ENCODE data around the gene CCER1. TPM values are rescaled to one million over a fixed set of nuclear protein-coding genes. Genes with fewer than 3 reads are reported as not detected.

The CCER1 gene
- total and polyA plus RNA-seq, 2 experiments from 2014 or later, result not detected

DNA sequence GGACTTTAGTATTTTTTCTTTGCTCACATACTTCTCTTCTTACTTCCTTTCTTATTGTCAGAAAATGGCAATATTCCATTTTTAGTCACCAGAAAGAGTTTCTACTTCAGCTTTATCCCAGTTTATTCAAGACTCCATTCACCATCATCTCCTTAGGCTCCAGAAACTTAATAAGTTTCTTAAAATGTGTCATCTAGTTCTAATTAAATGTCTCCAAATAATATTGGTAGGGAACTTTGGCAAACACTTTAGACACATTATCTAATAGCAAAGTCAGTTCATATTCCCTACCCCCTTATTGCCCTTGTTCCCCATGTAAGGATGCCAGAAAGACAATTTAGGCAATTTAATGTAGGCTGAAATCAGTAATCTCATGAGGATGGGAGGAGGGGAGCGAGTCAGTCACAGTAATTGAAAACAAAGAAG is 34.7 kb upstream of the CCER1 start:
- no peak for TF ChIP-seq ZNF114 (CRISPR knock-in tag; IDR thresholded peaks at IDR 0.05)
- TF ChIP-seq, protein P1, sequence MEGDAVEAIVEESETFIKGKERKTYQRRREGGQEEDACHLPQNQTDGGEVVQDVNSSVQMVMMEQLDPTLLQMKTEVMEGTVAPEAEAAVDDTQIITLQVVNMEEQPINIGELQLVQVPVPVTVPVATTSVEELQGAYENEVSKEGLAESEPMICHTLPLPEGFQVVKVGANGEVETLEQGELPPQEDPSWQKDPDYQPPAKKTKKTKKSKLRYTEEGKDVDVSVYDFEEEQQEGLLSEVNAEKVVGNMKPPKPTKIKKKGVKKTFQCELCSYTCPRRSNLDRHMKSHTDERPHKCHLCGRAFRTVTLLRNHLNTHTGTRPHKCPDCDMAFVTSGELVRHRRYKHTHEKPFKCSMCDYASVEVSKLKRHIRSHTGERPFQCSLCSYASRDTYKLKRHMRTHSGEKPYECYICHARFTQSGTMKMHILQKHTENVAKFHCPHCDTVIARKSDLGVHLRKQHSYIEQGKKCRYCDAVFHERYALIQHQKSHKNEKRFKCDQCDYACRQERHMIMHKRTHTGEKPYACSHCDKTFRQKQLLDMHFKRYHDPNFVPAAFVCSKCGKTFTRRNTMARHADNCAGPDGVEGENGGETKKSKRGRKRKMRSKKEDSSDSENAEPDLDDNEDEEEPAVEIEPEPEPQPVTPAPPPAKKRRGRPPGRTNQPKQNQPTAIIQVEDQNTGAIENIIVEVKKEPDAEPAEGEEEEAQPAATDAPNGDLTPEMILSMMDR (conservative IDR thresholded peaks at IDR 0.05; ENCODE audit: low read depth in 2 of 2), result no peak
- TF ChIP-seq, protein P2, sequence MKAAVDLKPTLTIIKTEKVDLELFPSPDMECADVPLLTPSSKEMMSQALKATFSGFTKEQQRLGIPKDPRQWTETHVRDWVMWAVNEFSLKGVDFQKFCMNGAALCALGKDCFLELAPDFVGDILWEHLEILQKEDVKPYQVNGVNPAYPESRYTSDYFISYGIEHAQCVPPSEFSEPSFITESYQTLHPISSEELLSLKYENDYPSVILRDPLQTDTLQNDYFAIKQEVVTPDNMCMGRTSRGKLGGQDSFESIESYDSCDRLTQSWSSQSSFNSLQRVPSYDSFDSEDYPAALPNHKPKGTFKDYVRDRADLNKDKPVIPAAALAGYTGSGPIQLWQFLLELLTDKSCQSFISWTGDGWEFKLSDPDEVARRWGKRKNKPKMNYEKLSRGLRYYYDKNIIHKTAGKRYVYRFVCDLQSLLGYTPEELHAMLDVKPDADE (IDR thresholded peaks at IDR 0.05), result no peak
- TF ChIP-seq, protein P3, sequence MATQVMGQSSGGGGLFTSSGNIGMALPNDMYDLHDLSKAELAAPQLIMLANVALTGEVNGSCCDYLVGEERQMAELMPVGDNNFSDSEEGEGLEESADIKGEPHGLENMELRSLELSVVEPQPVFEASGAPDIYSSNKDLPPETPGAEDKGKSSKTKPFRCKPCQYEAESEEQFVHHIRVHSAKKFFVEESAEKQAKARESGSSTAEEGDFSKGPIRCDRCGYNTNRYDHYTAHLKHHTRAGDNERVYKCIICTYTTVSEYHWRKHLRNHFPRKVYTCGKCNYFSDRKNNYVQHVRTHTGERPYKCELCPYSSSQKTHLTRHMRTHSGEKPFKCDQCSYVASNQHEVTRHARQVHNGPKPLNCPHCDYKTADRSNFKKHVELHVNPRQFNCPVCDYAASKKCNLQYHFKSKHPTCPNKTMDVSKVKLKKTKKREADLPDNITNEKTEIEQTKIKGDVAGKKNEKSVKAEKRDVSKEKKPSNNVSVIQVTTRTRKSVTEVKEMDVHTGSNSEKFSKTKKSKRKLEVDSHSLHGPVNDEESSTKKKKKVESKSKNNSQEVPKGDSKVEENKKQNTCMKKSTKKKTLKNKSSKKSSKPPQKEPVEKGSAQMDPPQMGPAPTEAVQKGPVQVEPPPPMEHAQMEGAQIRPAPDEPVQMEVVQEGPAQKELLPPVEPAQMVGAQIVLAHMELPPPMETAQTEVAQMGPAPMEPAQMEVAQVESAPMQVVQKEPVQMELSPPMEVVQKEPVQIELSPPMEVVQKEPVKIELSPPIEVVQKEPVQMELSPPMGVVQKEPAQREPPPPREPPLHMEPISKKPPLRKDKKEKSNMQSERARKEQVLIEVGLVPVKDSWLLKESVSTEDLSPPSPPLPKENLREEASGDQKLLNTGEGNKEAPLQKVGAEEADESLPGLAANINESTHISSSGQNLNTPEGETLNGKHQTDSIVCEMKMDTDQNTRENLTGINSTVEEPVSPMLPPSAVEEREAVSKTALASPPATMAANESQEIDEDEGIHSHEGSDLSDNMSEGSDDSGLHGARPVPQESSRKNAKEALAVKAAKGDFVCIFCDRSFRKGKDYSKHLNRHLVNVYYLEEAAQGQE (IDR thresholded peaks at IDR 0.05; ENCODE audit: unreplicated experiment), result no peak
- TF ChIP-seq EZH2 (IDR thresholded peaks at IDR 0.05; ENCODE audit: low read depth, unreplicated experiment), result no peak
- no peak for TF ChIP-seq EZH2phosphoT487 (IDR thresholded peaks at IDR 0.05; ENCODE audit: unreplicated experiment)
- no peak for TF ChIP-seq NANOG (IDR thresholded peaks at IDR 0.05; ENCODE audit: borderline replicate concordance)
- no peak for TF ChIP-seq JUNB (IDR thresholded peaks at IDR 0.05; ENCODE audit: unreplicated experiment)
- no peak for TF ChIP-seq STAT1 (IDR thresholded peaks at IDR 0.05; ENCODE audit: unreplicated experiment)
- peaks cover 16% of the 10 kb centered on the region; the same call in 2 of the 3 replicates for H3K36me3 Mint-ChIP-seq (ENCODE audit: low read depth)
- Histone ChIP-seq H3K27me3 (ENCODE audit: insufficient read depth) (peaks cover 44% of the 10 kb centered on the region), H3K36me3 (ENCODE audit: insufficient read depth) (no peaks in the 10 kb centered on the region; the same call in 1 of the 2 replicates), H3K4me2 (no peak overlapping the region), H3K79me2 (replicated peaks; ENCODE audit: insufficient read depth) (no peaks in the 10 kb centered on the region), H4K20me1 (replicated peaks; ENCODE audit: insufficient read depth) (no peaks in the 10 kb centered on the region), H3K4me3 (no peak overlapping the region), H3F3A (replicated peaks; ENCODE audit: low read depth) (0 out of 2 replicates have a peak, but pooled peaks cover 3% of the 10 kb centered on the region), H2AFZ (no peak overlapping the region), H3K9me2 (ENCODE audit: insufficient read depth) (peaks cover 7% of the 10 kb centered on the region; the same call in 1 of the 2 replicates), H3K4me1 (ENCODE audit: insufficient read depth) (peaks cover 4% of the 10 kb centered on the region; the same call in 1 of the 2 replicates), H3K27ac (ENCODE audit: low read depth) (no peak overlapping the region)
- no peak overlapping the region for H3K4me3 Mint-ChIP-seq
- H3K4me1 Mint-ChIP-seq, result peaks cover 6% of the 10 kb centered on the region; the same call in 2 of the 3 replicates
- DNase-seq (ENCODE audit: low spot score), result no peak
- ATAC-seq, result no peak
- no peak overlapping the region for H3K27ac Mint-ChIP-seq
- H3K27me3 Mint-ChIP-seq (ENCODE audit: insufficient read depth, low read depth, poor library complexity), result peaks cover 26% of the 10 kb centered on the region
- peaks cover 35% of the 10 kb centered on the region for H3K9me3 Mint-ChIP-seq
